Gastrocnemius medialis (tissue), 4 donors: ENCODE measurements around the gene KRT82. TPM values are rescaled to one million over a fixed set of nuclear protein-coding genes. Genes with fewer than 3 reads are reported as not detected.

Experiments used
- ATAC-seq, 2 donors: fragments of 150-250 bp; one replicate each; pipeline ENCODE4 v1.9.1; 2016
- DNase-seq, 2 donors: peaks; one replicate each; pipeline ENCODE4 v3.0.0-alpha.2; 2019
- H3K27ac ChIP-seq, 4 donors: fragments of 200-600 bp; sonication (generic); 1 replicate in 1 of 4; 2 replicates in 3 of 4; pipeline ENCODE4 v1.5.1; 2016 to 2018; ENCODE audit warnings: mild to moderate bottlenecking in 2 of 4, moderate library complexity in 1 of 4
- H3K27me3 ChIP-seq, 3 donors: fragments of 200-600 bp; sonication (generic) in 2 of 3; 1 replicate in 1 of 3; 2 replicates in 2 of 3; pipeline versions ENCODE4 v1.5.1 to v1.6.0; 2016 to 2019; ENCODE audit warnings: mild to moderate bottlenecking in 1 of 3, moderate library complexity in 1 of 3
- H3K36me3 ChIP-seq, 2 donors: fragments of 200-600 bp; sonication (generic) in 1 of 2; one replicate each; pipeline ENCODE4 v1.5.1; 2017 to 2018
- H3K4me1 ChIP-seq, 2 donors: fragments of 200-600 bp; sonication (generic) in 1 of 2; one replicate each; pipeline ENCODE4 v1.5.1; 2016 to 2017; ENCODE audit warnings: mild to moderate bottlenecking in 2 of 2
- H3K4me3 ChIP-seq, 4 donors: fragments of 200-600 bp; sonication (generic) in 3 of 4; 1 replicate in 1 of 4; 2 replicates in 3 of 4; pipeline ENCODE4 v1.5.1; 2016 to 2019; ENCODE audit warnings: mild to moderate bottlenecking in 2 of 4
- H3K9me3 ChIP-seq, 3 donors: fragments of 200-600 bp; sonication (generic) in 2 of 3; 1 replicate in 1 of 3; 2 replicates in 2 of 3; pipeline ENCODE4 v1.5.1; 2016 to 2019
- CTCF ChIP-seq, 5 experiments: fragments of 450-650 bp in 3 of 5; fragments of 200-600 bp in 2 of 5; sonication (generic) in 2 of 5; IDR thresholded peaks in 4 of 5; conservative IDR thresholded peaks in 1 of 5; 1 replicate in 4 of 5; 2 replicates in 1 of 5; pipeline ENCODE4 v1.5.1; 2016 to 2019; ENCODE audit warnings: antibody characterized with exemption in 5 of 5, mild to moderate bottlenecking in 3 of 5, moderate library complexity in 3 of 5
- POLR2A ChIP-seq, 2 donors: fragments of 450-650 bp; IDR thresholded peaks; one replicate each; pipeline ENCODE4 v1.6.1; 2017; ENCODE audit warnings: antibody characterized with exemption in 2 of 2, mild to moderate bottlenecking in 2 of 2, moderate library complexity in 2 of 2
- in situ Hi-C, 4 donors: fragments of 200-750 bp; cut with MboI; loops; one replicate each; pipeline versions ENCODE4 v1.15.0 to v1.8.0; 2017; ENCODE audit warnings: low sequenced_read_pairs in 4 of 4
- intact Hi-C: fragments of 100-400 bp; cut with DNase I; formaldehyde crosslinking; loops from one replicate; pipeline ENCODE4 v1.15.1; 2023; ENCODE audit warnings: low total_unique reads
- total RNA-seq, 4 donors: library from RNA; depleted of rRNA; stranded (reverse); fragments of >200 nt; gene quantifications; one replicate each; pipeline versions ENCODE4 v1.1.0 to v1.2.3, GENCODE V29; 2016

The KRT82 gene
- total RNA-seq, 4 donors from 2014 or later, result not detected

- no peak for ATAC-seq
- H3K4me1 ChIP-seq, result no peaks in the 10 kb centered on the region
- no peak for DNase-seq
- intact Hi-C loops, result no loop called here
- no peaks in the 10 kb centered on the region for H3K36me3 ChIP-seq
- in situ Hi-C loops, result loop anchor here in 1 of 4 donors (10.0 kb wide), 1 partner anchor 523 kb away; no protein-coding TSS in a partner anchor
- no peak for TF ChIP-seq CTCF (IDR thresholded peaks at IDR 0.05 in 4 of 5, conservative IDR thresholded peaks at IDR 0.05 in 1 of 5)
- TF ChIP-seq POLR2A (IDR thresholded peaks at IDR 0.05), result no peak
- no peak overlapping the region for H3K4me3 ChIP-seq
- H3K27ac ChIP-seq, result no peak overlapping the region
- H3K27me3 ChIP-seq, result peaks cover 0 to 2% (median 0%) of the 10 kb centered on the region in 3 donors
- H3K9me3 ChIP-seq, result no peaks in the 10 kb centered on the region
Observed at GRCh38 chr12:52361553-52361952, 44.6 kb downstream of the KRT82 start.

GRCh38 chr12:52360663-52361271 is 45.4 kb downstream of the KRT82 start:
- DNase-seq (no peak), ATAC-seq (no peak)
- in situ Hi-C loops, result loop anchor here in 1 of 4 donors (10.0 kb wide), 1 partner anchor 524 kb away; no protein-coding TSS in a partner anchor
- H3K9me3 ChIP-seq, result no peaks in the 10 kb centered on the region
- H3K4me1 ChIP-seq, result no peaks in the 10 kb centered on the region
- peaks cover 0 to 5% (median 0%) of the 10 kb centered on the region in 3 donors for H3K27me3 ChIP-seq
- intact Hi-C loops, result no loop called here
- H3K36me3 ChIP-seq, result no peaks in the 10 kb centered on the region
- H3K27ac ChIP-seq, result no peak overlapping the region
- TF ChIP-seq CTCF (IDR thresholded peaks at IDR 0.05 in 4 of 5, conservative IDR thresholded peaks at IDR 0.05 in 1 of 5) (no peak), POLR2A (IDR thresholded peaks at IDR 0.05) (no peak)
- no peak overlapping the region for H3K4me3 ChIP-seq

GRCh38 chr12:52360106-52360662 is 46.0 kb downstream of the KRT82 start:
- Histone ChIP-seq H3K36me3 (no peaks in the 10 kb centered on the region), H3K9me3 (no peaks in the 10 kb centered on the region), H3K27ac (no peak overlapping the region), H3K27me3 (peaks cover 0 to 3% (median 0%) of the 10 kb centered on the region in 3 donors), H3K4me3 (no peak overlapping the region), H3K4me1 (no peaks in the 10 kb centered on the region)
- TF ChIP-seq POLR2A (IDR thresholded peaks at IDR 0.05) (no peak), CTCF (IDR thresholded peaks at IDR 0.05 in 4 of 5, conservative IDR thresholded peaks at IDR 0.05 in 1 of 5) (no peak)
- ATAC-seq (no peak), DNase-seq (no peak)
- intact Hi-C loops (no loop called here), in situ Hi-C loops (loop anchor here in 1 of 4 donors (10.0 kb wide), 1 partner anchor 525 kb away; no protein-coding TSS in a partner anchor)

- Histone ChIP-seq H3K4me1 (no peaks in the 10 kb centered on the region), H3K36me3 (no peaks in the 10 kb centered on the region), H3K4me3 (no peak overlapping the region), H3K27me3 (peaks cover 0 to 3% (median 3%) of the 10 kb centered on the region in 3 donors), H3K9me3 (no peaks in the 10 kb centered on the region), H3K27ac (no peak overlapping the region)
- DNase-seq (no peak), ATAC-seq (no peak)
- in situ Hi-C loops (loop anchor here in 1 of 4 donors (10.0 kb wide), 1 partner anchor 525 kb away; no protein-coding TSS in a partner anchor), intact Hi-C loops (no loop called here)
- TF ChIP-seq CTCF (IDR thresholded peaks at IDR 0.05 in 4 of 5, conservative IDR thresholded peaks at IDR 0.05 in 1 of 5) (no peak), POLR2A (IDR thresholded peaks at IDR 0.05) (no peak)
Observed at GRCh38 chr12:52359621-52360061, 46.5 kb downstream of the KRT82 start.
